Tibial artery (tissue), 4 donors: Measurements from ENCODE around the gene JMJD7.

Experiments used
- DNase-seq, 2 donors: peaks; one replicate each; pipeline ENCODE4 v3.0.0-alpha.2; 2019
- H3K27ac ChIP-seq, 2 donors: fragments of 200-600 bp; sonication (generic) in 1 of 2; 1 replicate in 1 of 2; 2 replicates in 1 of 2; pipeline ENCODE4 v1.5.1; 2018 to 2019; ENCODE audit warnings: mild to moderate bottlenecking in 1 of 2
- H3K27me3 ChIP-seq, 2 donors: fragments of 200-600 bp; sonication (generic) in 1 of 2; one replicate each; pipeline versions ENCODE4 v1.5.1 to v1.6.0; 2016 to 2019
- H3K36me3 ChIP-seq, 3 donors: fragments of 200-600 bp; sonication (generic) in 2 of 3; one replicate each; pipeline ENCODE4 v1.5.1; 2016 to 2019; ENCODE audit warnings: mild to moderate bottlenecking in 2 of 3
- H3K4me1 ChIP-seq, 4 donors: fragments of 200-600 bp; sonication (generic) in 2 of 4; 1 replicate in 3 of 4; 2 replicates in 1 of 4; pipeline ENCODE4 v1.5.1; 2016 to 2019
- H3K4me3 ChIP-seq, 2 donors: fragments of 200-600 bp; sonication (generic) in 1 of 2; 1 replicate in 1 of 2; 2 replicates in 1 of 2; pipeline ENCODE4 v1.5.1; 2018 to 2019; ENCODE audit warnings: mild to moderate bottlenecking in 2 of 2
- H3K9me3 ChIP-seq, 3 donors: fragments of 200-600 bp; sonication (generic) in 1 of 3; one replicate each; pipeline ENCODE4 v1.5.1; 2016 to 2019
- CTCF ChIP-seq, 2 experiments: fragments of 200-600 bp in 1 of 2; fragments of 450-650 bp in 1 of 2; IDR thresholded peaks; one replicate each; pipeline ENCODE4 v1.5.1; 2017 to 2019; ENCODE audit warnings: antibody characterized with exemption in 2 of 2, mild to moderate bottlenecking in 1 of 2, moderate library complexity in 1 of 2
- intact Hi-C: fragments of 100-400 bp; cut with DNase I; formaldehyde crosslinking; loops from one replicate; pipeline ENCODE4 v1.15.0; 2023; ENCODE audit warnings: low total_unique reads

The JMJD7 gene

GRCh38 chr15:41823502-41823901 is 4.4 kb upstream of the JMJD7 start:
- TF ChIP-seq CTCF (IDR thresholded peaks at IDR 0.05), result no peak
- Histone ChIP-seq H3K4me1 (peaks cover 0 to 9% (median 6%) of the 10 kb centered on the region in 4 donors), H3K27me3 (no peaks in the 10 kb centered on the region), H3K4me3 (no peak overlapping the region), H3K27ac (no peak overlapping the region), H3K36me3 (peaks cover 44 to 74% (median 53%) of the 10 kb centered on the region in 3 donors), H3K9me3 (no peaks in the 10 kb centered on the region)
- no peak for DNase-seq
- intact Hi-C loops, result no loop called here

GRCh38 chr15:41824062-41824745 is 3.7 kb upstream of the JMJD7 start:
- TF ChIP-seq CTCF (IDR thresholded peaks at IDR 0.05), result no peak

GRCh38 chr15:41825145-41825544 is 2.7 kb upstream of the JMJD7 start:
- intact Hi-C loops, result loop anchor here (5.0 kb wide), 1 partner anchor 147 kb away; the partner anchor contains the start of gene EHD4
- no peak overlapping the region for H3K27ac ChIP-seq
- peaks cover 32 to 59% (median 44%) of the 10 kb centered on the region in 3 donors for H3K36me3 ChIP-seq
- DNase-seq, result no peak
- no peak overlapping the region for H3K4me3 ChIP-seq
- peaks cover 5 to 26% (median 15%) of the 10 kb centered on the region in 4 donors for H3K4me1 ChIP-seq
- no peak for TF ChIP-seq CTCF (IDR thresholded peaks at IDR 0.05)
- H3K27me3 ChIP-seq, result no peaks in the 10 kb centered on the region
- H3K9me3 ChIP-seq, result no peaks in the 10 kb centered on the region

More at GRCh38 chr15:41824062-41824745, 3.7 kb upstream of the JMJD7 start:
- H3K9me3 ChIP-seq, result no peaks in the 10 kb centered on the region
- peaks cover 5 to 17% (median 10%) of the 10 kb centered on the region in 4 donors for H3K4me1 ChIP-seq
- no peak overlapping the region for H3K27ac ChIP-seq
- no peaks in the 10 kb centered on the region for H3K27me3 ChIP-seq
- peaks cover 37 to 67% (median 46%) of the 10 kb centered on the region in 3 donors for H3K36me3 ChIP-seq
- DNase-seq, result no peak
- H3K4me3 ChIP-seq, result no peak overlapping the region
- intact Hi-C loops, result no loop called here

- Histone ChIP-seq H3K27ac (no peak overlapping the region), H3K27me3 (no peaks in the 10 kb centered on the region), H3K9me3 (no peaks in the 10 kb centered on the region), H3K36me3 (peaks cover 29 to 52% (median 40%) of the 10 kb centered on the region in 3 donors), H3K4me1 (peaks cover 5 to 29% (median 15%) of the 10 kb centered on the region in 4 donors), H3K4me3 (no peak overlapping the region)
- no peak for TF ChIP-seq CTCF (IDR thresholded peaks at IDR 0.05)
- intact Hi-C loops, result loop anchor here (5.0 kb wide), 1 partner anchor 146 kb away; the partner anchor contains the start of gene EHD4
- DNase-seq, result no peak
Measured at GRCh38 chr15:41825572-41826535, 2.0 kb upstream of the JMJD7 start.

GRCh38 chr15:41827290-41827879 is 507 bp upstream of the JMJD7 start:
- intact Hi-C loops, result loop anchor here (5.0 kb wide), 1 partner anchor 145 kb away; the partner anchor contains the start of gene EHD4
- Histone ChIP-seq H3K27me3 (no peaks in the 10 kb centered on the region), H3K9me3 (no peaks in the 10 kb centered on the region), H3K4me3 (peak overlapping the region; percentile 61 to 62), H3K27ac (peak overlapping the region; percentile 70 to 78), H3K36me3 (peaks cover 18 to 51% (median 37%) of the 10 kb centered on the region in 3 donors), H3K4me1 (peaks cover 5 to 33% (median 15%) of the 10 kb centered on the region in 4 donors)
- no peak for DNase-seq
- no peak for TF ChIP-seq CTCF (IDR thresholded peaks at IDR 0.05)
